ENCODE data around the gene SPG7.

The SPG7 gene

DNA sequence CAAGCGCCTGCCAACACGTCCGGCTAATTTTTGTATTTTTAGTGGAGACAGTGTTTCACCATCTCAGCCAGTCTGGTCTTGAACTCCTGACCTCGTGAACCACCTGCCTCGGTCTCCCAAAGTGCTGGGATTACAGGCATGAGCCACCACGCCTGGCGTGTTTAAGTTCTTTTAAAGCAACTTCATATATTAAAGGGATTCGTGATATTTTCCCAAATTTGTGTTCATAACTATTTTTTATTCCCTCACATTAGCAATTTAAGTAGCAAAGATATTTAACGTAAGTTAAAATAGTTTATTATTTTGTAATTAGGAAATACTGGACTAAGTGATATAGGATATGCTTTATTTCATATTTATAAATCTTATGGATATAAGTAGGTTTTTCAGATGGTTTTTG is 4.2 kb downstream of the SPG7 start:
- Histone ChIP-seq H3K9me3 (ENCODE audit: severe bottlenecking) (no peaks in the 10 kb centered on the region), H3K4me3 (ENCODE audit: severe bottlenecking) (no peak overlapping the region), H3K27ac (ENCODE audit: poor library complexity, severe bottlenecking) (no peak overlapping the region), H3K4me1 (ENCODE audit: insufficient read depth, poor library complexity, severe bottlenecking) (no peaks in the 10 kb centered on the region), H3K27me3 (ENCODE audit: insufficient read depth, poor library complexity, severe bottlenecking) (no peaks in the 10 kb centered on the region), H3K36me3 (ENCODE audit: low read depth) (peaks cover 73% of the 10 kb centered on the region)
- TF ChIP-seq, protein P1, sequence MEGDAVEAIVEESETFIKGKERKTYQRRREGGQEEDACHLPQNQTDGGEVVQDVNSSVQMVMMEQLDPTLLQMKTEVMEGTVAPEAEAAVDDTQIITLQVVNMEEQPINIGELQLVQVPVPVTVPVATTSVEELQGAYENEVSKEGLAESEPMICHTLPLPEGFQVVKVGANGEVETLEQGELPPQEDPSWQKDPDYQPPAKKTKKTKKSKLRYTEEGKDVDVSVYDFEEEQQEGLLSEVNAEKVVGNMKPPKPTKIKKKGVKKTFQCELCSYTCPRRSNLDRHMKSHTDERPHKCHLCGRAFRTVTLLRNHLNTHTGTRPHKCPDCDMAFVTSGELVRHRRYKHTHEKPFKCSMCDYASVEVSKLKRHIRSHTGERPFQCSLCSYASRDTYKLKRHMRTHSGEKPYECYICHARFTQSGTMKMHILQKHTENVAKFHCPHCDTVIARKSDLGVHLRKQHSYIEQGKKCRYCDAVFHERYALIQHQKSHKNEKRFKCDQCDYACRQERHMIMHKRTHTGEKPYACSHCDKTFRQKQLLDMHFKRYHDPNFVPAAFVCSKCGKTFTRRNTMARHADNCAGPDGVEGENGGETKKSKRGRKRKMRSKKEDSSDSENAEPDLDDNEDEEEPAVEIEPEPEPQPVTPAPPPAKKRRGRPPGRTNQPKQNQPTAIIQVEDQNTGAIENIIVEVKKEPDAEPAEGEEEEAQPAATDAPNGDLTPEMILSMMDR (IDR thresholded peaks at IDR 0.05; ENCODE audit: poor library complexity, severe bottlenecking): no peak
- DNase-seq (ENCODE audit: low spot score): no peak
- no peak for ATAC-seq (ENCODE audit: low read depth)

DNA sequence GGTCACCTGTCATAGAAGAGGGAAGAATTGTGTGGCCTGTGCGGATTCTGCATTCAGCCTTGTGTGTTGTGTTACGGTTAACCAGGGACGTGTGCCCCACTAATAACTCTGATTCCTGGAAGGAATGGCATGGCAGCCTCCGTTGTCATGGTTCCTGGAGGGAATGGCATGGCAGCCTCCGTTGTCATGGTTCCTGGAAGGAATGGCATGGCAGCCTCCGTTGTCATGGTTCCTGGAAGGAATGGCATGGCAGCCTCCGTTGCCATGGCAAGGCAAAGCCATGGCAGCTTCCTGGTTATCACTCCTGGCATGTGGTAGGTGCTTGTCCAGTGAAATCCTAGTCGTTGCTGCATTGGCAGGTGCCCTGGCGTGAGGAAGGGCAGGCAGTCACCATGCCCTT is 8.9 kb downstream of the SPG7 start:
- no peaks in the 10 kb centered on the region for H3K27me3 ChIP-seq (ENCODE audit: insufficient read depth, poor library complexity, severe bottlenecking)
- no peak overlapping the region for H3K27ac ChIP-seq (ENCODE audit: poor library complexity, severe bottlenecking)
- H3K4me3 ChIP-seq (ENCODE audit: severe bottlenecking): no peak overlapping the region
- ATAC-seq (ENCODE audit: low read depth) (no peak), DNase-seq (ENCODE audit: low spot score) (no peak)
- H3K4me1 ChIP-seq (ENCODE audit: insufficient read depth, poor library complexity, severe bottlenecking): no peaks in the 10 kb centered on the region
- H3K9me3 ChIP-seq (ENCODE audit: severe bottlenecking): no peaks in the 10 kb centered on the region
- TF ChIP-seq, protein P1 (IDR thresholded peaks at IDR 0.05; ENCODE audit: poor library complexity, severe bottlenecking): no peak
- H3K36me3 ChIP-seq (ENCODE audit: low read depth): peaks cover 84% of the 10 kb centered on the region

DNA sequence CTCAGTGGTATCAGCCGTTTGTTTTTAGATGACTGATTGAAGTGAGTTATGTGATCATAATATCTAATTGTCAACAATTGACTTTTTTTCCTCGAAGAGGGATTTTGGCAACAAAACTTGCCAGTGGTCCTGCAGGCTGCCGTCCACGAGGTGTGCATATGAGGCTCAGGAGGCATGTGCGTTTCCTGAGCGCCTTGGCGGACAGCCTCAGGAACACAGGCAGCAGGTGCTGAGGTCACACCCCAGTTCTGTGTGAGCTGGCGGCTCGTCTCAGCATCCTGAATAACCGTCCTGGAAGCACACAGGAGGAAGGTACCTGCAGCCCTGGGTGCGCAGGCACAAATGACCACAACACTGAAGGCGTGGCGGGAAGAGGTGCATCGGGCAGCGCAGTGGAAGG is 11.7 kb downstream of the SPG7 start:
- Histone ChIP-seq H3K27ac (ENCODE audit: poor library complexity, severe bottlenecking) (no peak overlapping the region), H3K36me3 (ENCODE audit: low read depth) (peaks cover 86% of the 10 kb centered on the region), H3K9me3 (ENCODE audit: severe bottlenecking) (no peaks in the 10 kb centered on the region), H3K4me3 (ENCODE audit: severe bottlenecking) (no peak overlapping the region), H3K27me3 (ENCODE audit: insufficient read depth, poor library complexity, severe bottlenecking) (no peaks in the 10 kb centered on the region), H3K4me1 (ENCODE audit: insufficient read depth, poor library complexity, severe bottlenecking) (no peaks in the 10 kb centered on the region)
- TF ChIP-seq, protein P1 (IDR thresholded peaks at IDR 0.05; ENCODE audit: poor library complexity, severe bottlenecking): no peak
- ATAC-seq (ENCODE audit: low read depth) (no peak), DNase-seq (ENCODE audit: low spot score) (no peak)

DNA sequence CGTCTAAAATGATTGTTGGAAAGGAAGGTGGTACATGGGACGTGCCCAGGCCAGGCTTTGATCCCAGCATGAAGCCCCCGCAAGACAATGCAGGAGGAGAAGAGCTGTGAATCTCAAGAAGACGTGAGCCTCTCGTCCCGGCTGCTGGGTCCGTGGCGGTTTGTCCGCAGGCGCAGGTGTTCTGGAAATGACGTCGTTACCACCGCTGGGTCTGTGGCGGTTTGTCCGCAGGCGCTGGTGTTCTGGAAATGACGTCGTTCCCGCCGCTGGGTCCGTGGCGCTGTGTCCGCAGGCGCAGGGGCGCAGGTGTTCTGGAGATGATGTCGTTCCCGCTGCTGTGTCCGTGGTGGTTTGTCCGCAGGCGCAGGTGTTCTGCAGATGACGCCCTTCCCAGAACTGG is 14.1 kb downstream of the SPG7 start:
- H3K36me3 ChIP-seq (ENCODE audit: low read depth): peaks cover 82% of the 10 kb centered on the region
- no peaks in the 10 kb centered on the region for H3K27me3 ChIP-seq (ENCODE audit: insufficient read depth, poor library complexity, severe bottlenecking)
- DNase-seq (ENCODE audit: low spot score) (no peak), ATAC-seq (ENCODE audit: low read depth) (no peak)
- no peak overlapping the region for H3K27ac ChIP-seq (ENCODE audit: poor library complexity, severe bottlenecking)
- no peaks in the 10 kb centered on the region for H3K9me3 ChIP-seq (ENCODE audit: severe bottlenecking)
- H3K4me1 ChIP-seq (ENCODE audit: insufficient read depth, poor library complexity, severe bottlenecking): no peaks in the 10 kb centered on the region
- no peak overlapping the region for H3K4me3 ChIP-seq (ENCODE audit: severe bottlenecking)
- TF ChIP-seq, protein P1 (IDR thresholded peaks at IDR 0.05; ENCODE audit: poor library complexity, severe bottlenecking): no peak

DNA sequence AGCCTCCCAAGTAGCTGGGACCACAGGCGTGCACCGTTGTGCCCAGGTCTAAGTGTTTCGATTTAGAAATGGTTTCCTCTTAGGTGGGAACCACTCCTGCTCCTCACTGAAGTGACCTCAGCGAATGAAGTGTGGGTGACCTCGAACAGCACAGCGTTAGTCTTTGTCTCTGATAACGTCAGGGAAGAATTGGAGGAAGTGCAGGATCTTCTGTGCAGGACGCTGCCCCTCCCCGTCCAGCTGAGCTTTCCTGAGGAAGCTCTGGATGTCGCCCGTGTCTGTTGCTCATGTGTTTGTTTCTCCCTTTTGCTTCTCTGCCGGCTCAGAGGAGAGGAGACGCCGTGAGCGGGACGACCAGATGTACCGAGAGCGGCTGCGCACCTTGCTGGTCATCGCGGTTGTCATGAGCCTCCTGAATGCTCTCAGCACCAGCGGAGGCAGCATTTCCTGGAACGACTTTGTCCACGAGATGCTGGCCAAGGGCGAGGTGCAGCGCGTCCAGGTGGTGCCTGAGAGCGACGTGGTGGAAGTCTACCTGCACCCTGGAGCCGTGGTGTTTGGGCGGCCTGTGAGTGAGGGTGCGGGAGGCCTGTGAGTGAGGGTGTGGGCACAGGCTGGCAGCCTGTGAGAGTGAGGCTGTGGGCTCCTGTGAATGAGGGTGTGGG is 15.6 kb downstream of the SPG7 start:
- TF ChIP-seq, protein P1 (IDR thresholded peaks at IDR 0.05; ENCODE audit: poor library complexity, severe bottlenecking): no peak
- H3K9me3 ChIP-seq (ENCODE audit: severe bottlenecking): no peaks in the 10 kb centered on the region
- H3K36me3 ChIP-seq (ENCODE audit: low read depth): peaks cover 79% of the 10 kb centered on the region
- H3K4me1 ChIP-seq (ENCODE audit: insufficient read depth, poor library complexity, severe bottlenecking): no peaks in the 10 kb centered on the region
- DNase-seq (ENCODE audit: low spot score) (no peak), ATAC-seq (ENCODE audit: low read depth) (no peak)
- no peak overlapping the region for H3K27ac ChIP-seq (ENCODE audit: poor library complexity, severe bottlenecking)
- H3K27me3 ChIP-seq (ENCODE audit: insufficient read depth, poor library complexity, severe bottlenecking): no peaks in the 10 kb centered on the region
- no peak overlapping the region for H3K4me3 ChIP-seq (ENCODE audit: severe bottlenecking)

All from RWPE2 (cell line).